GM12878 (cell line): ENCODE results near the gene WWP2. TPM values are rescaled to one million over a fixed set of nuclear protein-coding genes. Genes with fewer than 3 reads are reported as not detected.
"Not testable (repeated sequence)": the region's sequence is repeated elsewhere in the genome, so short reads cannot be mapped to it uniquely, and the experiment has no call there.

ENCODE experiments used
- ATAC-seq: fragments of 200-7000 bp; cut with Tn5 transposase; 3 replicates; pipeline ENCODE4 v1.9.1; 2020; ENCODE audit warnings: mild to moderate bottlenecking, moderate library complexity
- BruUV-seq: library from RNA; stranded (reverse); fragments of 400-500 nt; replicated peaks from 2 replicates; lab custom pipeline; 2021; lab: Mats Ljungman, UMichigan
- CTCF ChIA-PET: fragments of 300-600 bp; sonication (Branson Sonifier 250); formaldehyde crosslinking; extraction: SDS; loops from one replicate; lab custom pipeline; 2021; ENCODE audit warnings: inconsistent platforms; lab: Yijun Ruan, JAX
- POLR2A ChIA-PET: fragments of 350-600 bp; formaldehyde crosslinking; extraction: SDS; loops from one replicate; lab custom pipeline; 2021; ENCODE audit warnings: inconsistent platforms; lab: Charles Lee
- RAD21 ChIA-PET: fragments of 300-600 bp; sonication (Branson Sonifier 250); formaldehyde crosslinking; loops from one replicate; lab custom pipeline; 2023; ENCODE audit warnings: antibody characterized with exemption; ENCODE audit not compliant: unreplicated experiment; lab: Charles Lee
- SMC1A ChIA-PET: fragments of 300-600 bp; sonication (Branson Sonifier 250); formaldehyde crosslinking; loops from one replicate; lab custom pipeline; 2023; ENCODE audit not compliant: unreplicated experiment, uncharacterized antibody; lab: Charles Lee
- DNase-seq: peaks from one replicate; pipeline ENCODE4 v3.0.0-alpha.2; 2011; ENCODE audit warnings: low read depth, low spot score
- FAIRE-seq: peaks from 3 replicates; lab custom pipeline; 2011; peaks lifted over from hg19 to GRCh38; lab: Jason Lieb, UNC
- H2AFZ ChIP-seq: 2 replicates; pipeline ENCODE4 v1.6.0; 2011; ENCODE audit warnings: low read depth, low read length, control low read depth; ENCODE audit not compliant: control insufficient read depth
- H3K27ac ChIP-seq: 2 replicates; pipeline ENCODE4 v1.5.1; 2011; ENCODE audit warnings: control low read depth; ENCODE audit not compliant: control insufficient read depth, insufficient read depth
- H3K27me3 ChIP-seq, 2 experiments: replicated peaks in 1 of 2; 2 replicates each; pipeline versions ENCODE4 v1.6.0 to v1.6.1; 2011; ENCODE audit warnings: low read length in 1 of 2; ENCODE audit not compliant: control insufficient read depth in 2 of 2, insufficient read depth in 2 of 2
- H3K36me3 ChIP-seq, 2 experiments: 2 replicates each; pipeline ENCODE4 v1.5.1; 2011; ENCODE audit warnings: low read length in 1 of 2; ENCODE audit not compliant: control insufficient read depth in 2 of 2, insufficient read depth in 2 of 2
- H3K4me1 ChIP-seq: 2 replicates; pipeline ENCODE4 v1.6.1; 2011; ENCODE audit warnings: mild to moderate bottlenecking, low read length, moderate library complexity, mixed read lengths; ENCODE audit not compliant: control insufficient read depth, insufficient read depth
- H3K4me2 ChIP-seq: 2 replicates; pipeline ENCODE4 v1.6.0; 2011; ENCODE audit warnings: control low read depth; ENCODE audit not compliant: control insufficient read depth, insufficient read depth
- H3K4me3 ChIP-seq: fragments of 200-600 bp; sonication (generic); 2 replicates; pipeline ENCODE4 v1.5.1; 2016
- H3K79me2 ChIP-seq: 2 replicates; pipeline ENCODE4 v1.6.0; 2011; ENCODE audit warnings: low read length; ENCODE audit not compliant: control insufficient read depth, insufficient read depth
- H3K9ac ChIP-seq: 2 replicates; pipeline ENCODE4 v1.8.0; 2011; ENCODE audit warnings: low read length, control low read depth, mixed read lengths; ENCODE audit not compliant: control insufficient read depth, insufficient read depth
- H3K9me3 ChIP-seq: replicated peaks from 3 replicates; pipeline ENCODE4 v1.5.1; 2011; ENCODE audit warnings: mild to moderate bottlenecking, low read length; ENCODE audit not compliant: control insufficient read depth, insufficient read depth
- H4K20me1 ChIP-seq: 2 replicates; pipeline ENCODE4 v1.6.0; 2011; ENCODE audit not compliant: control insufficient read depth, insufficient read depth
- BCL11A ChIP-seq: IDR thresholded peaks from 2 replicates; pipeline ENCODE4 v1.6.1; 2011; ENCODE audit warnings: low read depth, low read length
- BCLAF1 ChIP-seq: fragments of 450-650 bp; IDR thresholded peaks from 2 replicates; pipeline ENCODE4 v1.6.1; 2017; ENCODE audit warnings: antibody characterized with exemption, mild to moderate bottlenecking, moderate library complexity
- CREB1 ChIP-seq: IDR thresholded peaks from 2 replicates; pipeline ENCODE4 v1.6.1; 2012; ENCODE audit warnings: low read depth, mild to moderate bottlenecking, inconsistent platforms
- ELK1 ChIP-seq: IDR thresholded peaks from 2 replicates; pipeline ENCODE4 v1.6.1; 2012; ENCODE audit warnings: low read depth, low read length, improper control_type of control experiment
- POU2F2 ChIP-seq: IDR thresholded peaks from 3 replicates; pipeline ENCODE4 v1.6.1; 2011; ENCODE audit warnings: low read depth, mild to moderate bottlenecking, low read length, borderline replicate concordance
- RCOR1 ChIP-seq: conservative IDR thresholded peaks from 2 replicates; pipeline ENCODE4 v1.6.1; 2012; ENCODE audit warnings: low read depth, low read length, improper control_type of control experiment
- SMARCA5 ChIP-seq: fragments of 450-650 bp; IDR thresholded peaks from 2 replicates; pipeline ENCODE4 v1.6.1; 2017; ENCODE audit warnings: mild to moderate bottlenecking
- SPI1 ChIP-seq: IDR thresholded peaks from 2 replicates; pipeline ENCODE4 v1.6.1; 2011; ENCODE audit warnings: low read depth, mild to moderate bottlenecking, low read length, moderate library complexity, borderline replicate concordance; ENCODE audit not compliant: insufficient read depth
- WGBS: methylation state at CpG from one replicate; pipeline ENCODE4 v1.1.6; 2016; ENCODE audit warnings: low lambda C conversion rate; ENCODE audit not compliant: insufficient replicate concordance, insufficient coverage; ENCODE audit errors: missing lambda C conversion rate; 5-methylcytosine and 5-hydroxymethylcytosine counted together
- in situ Hi-C: fragments of 300-500 bp; cut with MboI; formaldehyde crosslinking; loops from 9 replicates; pipeline ENCODE4 v1.14.3; 2018; ENCODE audit warnings: mixed read lengths
- intact Hi-C: fragments of 100-400 bp; cut with micrococcal nuclease; formaldehyde crosslinking; loops from one replicate; pipeline ENCODE4 v1.14.2; 2022; ENCODE audit not compliant: unreplicated experiment
- polyA plus RNA-seq, 11 experiments: library from polyadenylated mRNA; depleted of rRNA in 4 of 11; unstranded in 6 of 11; stranded (reverse) in 5 of 11; fragments of >200 nt; fragmentation: Nextera tagmentation in 4 of 11; fragmentation: Illumina TruSeq in 1 of 11; extraction: Ambion mirVana in 4 of 11; extraction: Trizol in 1 of 11; gene quantifications; 1 replicate in 1 of 11; 2 replicates in 10 of 11; pipeline versions ENCODE4 v1.2.1 to v1.2.3, GENCODE V29; 2011 to 2016; ENCODE audit warnings: inconsistent platforms in 2 of 11, missing spikeins in 2 of 11, low read depth in 1 of 11
- total RNA-seq, 4 experiments: library from RNA; depleted of rRNA in 3 of 4; stranded (reverse); fragments of >200 nt in 3 of 4; fragmentation: Illumina TruSeq in 1 of 4; extraction: Trizol in 1 of 4; gene quantifications; 2 replicates each; pipeline versions ENCODE4 v1.2.1 to v1.2.3, GENCODE V29; 2013 to 2021
- TF ChIP-seq, protein P1 (sequence below): IDR thresholded peaks from 2 replicates; pipeline ENCODE4 v1.6.1; 2011; ENCODE audit warnings: borderline replicate concordance, low read depth, mild to moderate bottlenecking, moderate library complexity, mixed read lengths, low read length; ENCODE audit not compliant: insufficient read depth; ENCODE audit errors: extremely low read length

WWP2 gene
- total and polyA plus RNA-seq, 10 of the 15 experiments (the other 5 are each of a cell fraction or from before 2014, with no cell fraction given), result 2.8 to 47.0 (median 23.8) TPM

DNA sequence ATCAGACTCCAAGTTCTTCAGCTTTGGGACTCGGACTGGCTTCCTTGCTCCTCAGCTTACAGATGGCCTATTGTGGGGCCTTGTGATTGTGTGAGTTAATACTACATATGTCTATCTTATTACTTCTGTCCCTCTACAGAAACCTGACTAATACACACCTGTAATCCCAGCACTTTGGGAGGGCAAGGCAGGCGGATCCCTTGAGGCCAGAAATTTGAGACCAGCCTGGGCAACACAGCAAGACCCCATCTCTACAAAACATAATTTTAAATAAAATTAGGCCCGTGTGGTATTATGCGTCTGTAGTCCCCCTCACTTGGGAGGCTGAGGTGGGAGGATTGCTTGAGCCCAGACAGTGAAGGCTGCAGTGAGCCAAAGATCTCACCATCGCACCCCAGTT, 30.9 kb upstream of the WWP2 start:
- H3K36me3 ChIP-seq, H3K4me2 ChIP-seq, H3K27me3 ChIP-seq, H3K27ac ChIP-seq, H3K4me1 ChIP-seq, RAD21 ChIA-PET, DNase-seq, BruUV-seq, FAIRE-seq, ATAC-seq, H3K4me3 ChIP-seq, H3K9ac ChIP-seq, H2AFZ ChIP-seq, H3K9me3 ChIP-seq, intact Hi-C loops, in situ Hi-C loops, H4K20me1 ChIP-seq: not testable (repeated sequence)
- peaks cover 14% of the 10 kb centered on the region for H3K79me2 ChIP-seq
- POLR2A ChIA-PET, result interaction anchor here (0.6 to 1.3 kb wide), 4 partner anchors 23 to 753 kb away, joined by 3 to 4 read pairs (median 3); no protein-coding TSS in a partner anchor
- SMC1A ChIA-PET, result interaction anchor here (0.6 to 1.0 kb wide), 2 partner anchors 51 to 347 kb away, joined by 3 read pairs; no protein-coding TSS in a partner anchor
- WGBS, result 94% methylated on average over 4 of the region's 5 CpGs
- CTCF ChIA-PET, result interaction anchor here (0.7 kb wide), 1 partner anchor 23 kb away, joined by 4 read pairs; the partner anchor contains the start of gene NOB1

DNA sequence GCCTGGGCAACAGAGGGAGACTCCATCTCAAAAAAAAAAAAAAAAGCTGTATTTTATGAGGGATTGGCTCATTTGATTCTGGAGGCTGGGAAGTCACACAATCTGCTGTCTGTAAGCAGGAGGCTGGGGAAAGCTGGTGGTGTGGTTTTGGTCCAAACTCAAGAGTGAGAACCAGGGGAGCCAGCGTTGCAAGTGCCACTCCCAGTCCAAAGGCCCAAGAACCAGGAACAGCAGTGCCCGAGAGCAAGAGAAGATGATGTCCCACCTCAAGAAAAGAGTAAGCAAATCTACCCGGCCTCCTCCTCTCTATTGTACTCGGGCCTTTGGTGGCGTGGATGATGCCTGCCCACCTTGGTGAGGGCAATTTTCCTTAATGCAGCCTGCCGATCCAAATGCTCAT, 30.0 kb upstream of the WWP2 start:
- intact Hi-C loops (no loop called here), in situ Hi-C loops (no loop called here)
- no peak overlapping the region for H2AFZ ChIP-seq
- BruUV-seq, result no TSS peak
- no peak overlapping the region for H3K9ac ChIP-seq
- ChIA-PET CTCF (no interaction called here), SMC1A (interaction anchor here (1.0 kb wide), 1 partner anchor 348 kb away, joined by 3 read pairs; no protein-coding TSS in a partner anchor), RAD21 (no interaction called here), POLR2A (interaction anchor here (1.3 kb wide), 1 partner anchor 22 kb away, joined by 3 read pairs; no protein-coding TSS in a partner anchor)
- no peak overlapping the region for H3K27ac ChIP-seq
- H3K4me1 ChIP-seq, result no peaks in the 10 kb centered on the region; the same call in 1 of the 2 replicates
- peaks cover 8% of the 10 kb centered on the region for H3K79me2 ChIP-seq
- H4K20me1 ChIP-seq, result no peaks in the 10 kb centered on the region
- DNase-seq (no peak), ATAC-seq (no peak), FAIRE-seq (no peak)
- no peaks in the 10 kb centered on the region for H3K36me3 ChIP-seq
- H3K4me2 ChIP-seq, result no peak overlapping the region
- WGBS, result 92% methylated on average over 6 of the region's 6 CpGs
- no peaks in the 10 kb centered on the region for H3K27me3 ChIP-seq
- H3K4me3 ChIP-seq, result no peak overlapping the region
- no peaks in the 10 kb centered on the region for H3K9me3 ChIP-seq
- TF ChIP-seq BCL11A (no peak), CREB1 (no peak), ELK1 (no peak), SPI1 (no peak), SMARCA5 (no peak), RCOR1 (no peak), BCLAF1 (no peak), POU2F2 (no peak)
- TF ChIP-seq, protein P1, sequence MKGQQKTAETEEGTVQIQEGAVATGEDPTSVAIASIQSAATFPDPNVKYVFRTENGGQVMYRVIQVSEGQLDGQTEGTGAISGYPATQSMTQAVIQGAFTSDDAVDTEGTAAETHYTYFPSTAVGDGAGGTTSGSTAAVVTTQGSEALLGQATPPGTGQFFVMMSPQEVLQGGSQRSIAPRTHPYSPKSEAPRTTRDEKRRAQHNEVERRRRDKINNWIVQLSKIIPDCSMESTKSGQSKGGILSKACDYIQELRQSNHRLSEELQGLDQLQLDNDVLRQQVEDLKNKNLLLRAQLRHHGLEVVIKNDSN, result no peak
